Adrenal gland (tissue), 12 donors: Measurements from ENCODE around the gene GPAM. TPM values are rescaled to one million over a fixed set of nuclear protein-coding genes. Genes with fewer than 3 reads are reported as not detected.

ENCODE experiments used
- DNase-seq, 7 donors: peaks; one replicate each; pipeline ENCODE4 v3.0.0-alpha.2; 2019 to 2020
- H3K27ac ChIP-seq, 5 donors: fragments of 200-600 bp; sonication (generic) in 4 of 5; 1 replicate in 3 of 5; 2 replicates in 2 of 5; pipeline versions ENCODE4 v1.5.1 to v1.8.0; 2016 to 2020; ENCODE audit warnings: mild to moderate bottlenecking in 1 of 5
- H3K27me3 ChIP-seq: fragments of 200-600 bp; 2 replicates; pipeline ENCODE4 v1.8.0; 2021
- H3K36me3 ChIP-seq, 2 donors: fragments of 200-600 bp; replicated peaks in 1 of 2; 1 replicate in 1 of 2; 2 replicates in 1 of 2; pipeline versions ENCODE4 v1.5.1 to v1.8.0; 2018 to 2022
- H3K4me1 ChIP-seq, 2 donors: fragments of 200-600 bp; replicated peaks in 1 of 2; 1 replicate in 1 of 2; 2 replicates in 1 of 2; pipeline versions ENCODE4 v1.5.1 to v1.8.0; 2018 to 2021
- H3K4me3 ChIP-seq, 4 donors: fragments of 200-600 bp; sonication (generic) in 3 of 4; one replicate each; pipeline ENCODE4 v1.5.1; 2016 to 2018
- H3K9me3 ChIP-seq, 3 donors: fragments of 200-600 bp; sonication (generic) in 1 of 3; replicated peaks in 1 of 3; 1 replicate in 2 of 3; 2 replicates in 1 of 3; pipeline versions ENCODE4 v1.5.1 to v1.8.0; 2016 to 2021
- CTCF ChIP-seq, 6 experiments: fragments of 450-650 bp in 4 of 6; fragments of 200-600 bp in 2 of 6; sonication (generic) in 1 of 6; IDR thresholded peaks; 1 replicate in 5 of 6; 2 replicates in 1 of 6; pipeline versions ENCODE4 v1.5.1 to v1.8.0; 2016 to 2021; ENCODE audit warnings: antibody characterized with exemption in 6 of 6, mild to moderate bottlenecking in 2 of 6, moderate library complexity in 1 of 6
- POLR2A ChIP-seq, 2 donors: fragments of 450-650 bp; IDR thresholded peaks; one replicate each; pipeline ENCODE4 v1.6.1; 2017; ENCODE audit warnings: antibody characterized with exemption in 2 of 2, mild to moderate bottlenecking in 2 of 2, moderate library complexity in 1 of 2
- WGBS, 4 donors: extraction: QIAGEN DNeasy Blood & Tissue Kit in 2 of 4; methylation state at CpG; one replicate each; pipeline versions ENCODE4 v1.1.5 to v1.1.7; 2013 to 2017; 5-methylcytosine and 5-hydroxymethylcytosine counted together
- intact Hi-C, 2 donors: fragments of 100-400 bp; cut with DNase I; formaldehyde crosslinking; loops; one replicate each; pipeline versions ENCODE4 v1.14.1 to v1.15.0; 2022 to 2023
- polyA plus RNA-seq, 3 donors: library from polyadenylated mRNA; stranded (reverse); fragments of 200-250 nt in 2 of 3; fragments of 350-450 nt in 1 of 3; fragmentation: Illumina TruSeq in 1 of 3; extraction: RNeasy Lipid Tissue Mini Kit (QIAGEN cat#74804) in 1 of 3; gene quantifications; one replicate each; pipeline ENCODE4 v1.2.3, GENCODE V29; 2013 to 2014
- total RNA-seq, 9 donors: library from RNA; depleted of rRNA in 4 of 9; stranded (reverse); fragments of >200 nt in 4 of 9; fragments of 120-200 nt in 1 of 9; fragmentation: NEBNext Ultra II Directional in 1 of 9; extraction: Animal tissue kit (Norgen Biotek cat#: 25700) in 1 of 9; gene quantifications; one replicate each; pipeline versions ENCODE4 v1.1.0 to v1.2.4, GENCODE V29; 2013 to 2023
- donor health status: healthy with polysubstance abuse.
- donor health status: Bipolar disorder and iron deficiency.
- donor health status: DM: yes; HTN: yes; CAD: no.
- donor health status: DM: no; HTN: no; CAD: no.
- donor health status: DM: no; HTN: no; CAD: no.
- donor health status: DM: yes; HTN: yes; CAD: no.

The GPAM gene
- total and polyA plus RNA-seq, 12 donors, result 15.9 to 297 (median 104) TPM

- Histone ChIP-seq H3K36me3 (no peaks in the 10 kb centered on the region), H3K4me3 (no peak overlapping the region), H3K4me1 (no peaks in the 10 kb centered on the region), H3K9me3 (no peaks in the 10 kb centered on the region), H3K27ac (no peak overlapping the region), H3K27me3 (no peaks in the 10 kb centered on the region)
- TF ChIP-seq POLR2A (IDR thresholded peaks at IDR 0.05), result no peak
- peak; percentile 51 to 80 (median 64) for TF ChIP-seq CTCF (IDR thresholded peaks at IDR 0.05)
- WGBS, 4 donors, result 20 to 57% (median 31%) methylated on average over 9 to 11 of the region's 11 CpGs
- peak; percentile 53 to 85 (median 69) for DNase-seq
- intact Hi-C loops, result loop anchor here (10.0 kb wide), 2 partner anchors 164 to 304 kb away; partner anchors contain the start of genes VTI1A (in 1 of the 2) and ZDHHC6 (in 1 of the 2)
Measured at GRCh38 chr10:112140110-112140970, 43.2 kb downstream of the GPAM start.

GRCh38 chr10:112139176-112139575 lies 44.4 kb downstream of the GPAM start:
- no peak overlapping the region for H3K4me3 ChIP-seq
- H3K36me3 ChIP-seq, result no peaks in the 10 kb centered on the region
- H3K27me3 ChIP-seq, result no peaks in the 10 kb centered on the region
- H3K9me3 ChIP-seq, result no peaks in the 10 kb centered on the region
- no peaks in the 10 kb centered on the region for H3K4me1 ChIP-seq
- no peak for DNase-seq
- no peak for TF ChIP-seq POLR2A (IDR thresholded peaks at IDR 0.05)
- TF ChIP-seq CTCF (IDR thresholded peaks at IDR 0.05), result no peak
- intact Hi-C loops, result loop anchor here in 1 of 2 donors (10.0 kb wide), 1 partner anchor 374 kb away; no protein-coding TSS in a partner anchor
- WGBS, 4 donors, result 81 to 93% (median 88%) methylated on average over 7 of the region's 7 CpGs
- no peak overlapping the region for H3K27ac ChIP-seq

DNA sequence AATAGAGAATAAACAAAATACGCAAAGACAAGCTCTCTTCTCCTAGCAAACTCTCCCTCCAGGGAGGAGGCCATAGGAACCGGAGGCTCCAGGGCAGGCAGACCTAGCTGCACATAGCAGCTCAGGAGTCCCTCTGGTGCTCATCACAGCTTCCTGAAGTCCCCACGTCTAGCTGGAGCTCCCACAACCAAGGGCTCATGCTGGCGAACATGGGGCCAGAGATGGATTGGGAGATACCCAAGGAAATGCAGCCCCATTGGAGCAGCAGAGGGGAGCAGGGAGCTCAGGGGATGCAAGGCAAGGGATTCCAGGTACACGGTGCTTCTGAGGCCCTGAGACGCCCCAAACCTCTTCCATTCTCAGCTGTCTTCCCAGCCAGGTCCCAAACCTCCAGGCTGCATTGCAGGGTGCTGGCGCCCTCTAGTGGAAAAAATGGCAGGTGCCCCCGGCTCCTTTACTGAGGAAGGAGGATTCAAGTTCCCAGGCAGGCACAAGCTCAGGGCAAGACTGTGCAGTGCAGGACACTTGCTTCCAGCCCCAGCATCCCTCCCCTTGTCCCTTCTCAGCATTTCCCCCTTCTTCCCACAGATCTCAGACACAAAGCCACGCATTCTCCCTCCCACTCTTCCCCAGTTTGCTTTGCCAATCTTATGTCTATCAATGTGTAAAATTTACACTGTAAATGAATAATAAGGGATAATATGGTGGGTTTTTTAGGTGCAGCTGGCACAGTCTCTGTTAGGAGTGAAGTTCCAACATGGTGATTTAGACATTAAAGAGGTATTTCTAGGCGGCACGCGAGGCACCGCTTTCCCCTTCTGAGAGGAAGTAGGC lies 46.2 kb downstream of the GPAM start:
- WGBS, 4 donors, result 48 to 65% (median 54%) methylated on average over 9 to 13 of the region's 13 CpGs
- Histone ChIP-seq H3K4me3 (no peak overlapping the region), H3K4me1 (no peaks in the 10 kb centered on the region), H3K9me3 (no peaks in the 10 kb centered on the region), H3K27me3 (no peaks in the 10 kb centered on the region), H3K27ac (no peak overlapping the region), H3K36me3 (no peaks in the 10 kb centered on the region)
- peak; percentile 58 to 88 (median 76) for DNase-seq
- no peak for TF ChIP-seq POLR2A (IDR thresholded peaks at IDR 0.05)
- peak; percentile 72 to 95 (median 85) for TF ChIP-seq CTCF (IDR thresholded peaks at IDR 0.05)
- intact Hi-C loops, result loop anchor here in 1 of 2 donors (10.0 kb wide), 1 partner anchor 373 kb away; no protein-coding TSS in a partner anchor
